HG02798 (cell line): ENCODE data around the gene KMT2D.

ENCODE experiments used
- ATAC-seq: cut with Tn5 transposase; IDR thresholded peaks from one replicate; pipeline ENCODE4 v1.9.1; 2021; ENCODE audit warnings: mild to moderate bottlenecking; ENCODE audit not compliant: unreplicated experiment, poor library complexity

The KMT2D gene

DNA sequence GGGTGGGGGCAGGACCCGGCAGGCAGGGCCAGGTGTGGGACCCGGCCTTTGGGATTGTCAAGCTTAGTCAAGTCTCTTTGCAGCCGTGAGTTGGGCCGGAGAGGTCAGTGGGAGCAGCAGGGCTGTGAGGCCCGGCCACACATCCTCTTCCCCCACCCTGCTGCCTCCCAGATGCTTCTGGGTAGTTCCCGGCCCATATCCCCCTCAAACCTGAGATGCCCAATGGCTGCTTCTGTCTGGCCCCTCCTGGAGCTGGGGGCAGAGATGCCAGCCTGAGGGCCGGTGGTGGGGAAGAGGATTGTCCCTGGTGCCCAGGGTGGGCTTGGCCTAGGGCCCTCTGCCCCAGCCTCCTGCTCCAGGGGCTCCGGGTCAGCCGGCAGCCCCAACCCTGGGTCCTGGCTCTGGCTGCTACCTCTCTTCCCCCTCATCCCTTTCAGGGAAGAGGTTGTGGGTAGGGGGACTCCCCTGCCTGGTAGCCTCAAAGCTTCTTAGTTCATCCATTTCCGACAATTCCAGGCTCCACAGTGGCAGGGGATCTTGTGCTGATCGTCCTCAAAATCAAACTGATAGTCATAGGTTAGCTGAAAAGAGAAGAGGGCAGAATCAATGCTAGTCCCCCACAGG is 39.2 kb downstream of the KMT2D start:
- no peak for ATAC-seq

DNA sequence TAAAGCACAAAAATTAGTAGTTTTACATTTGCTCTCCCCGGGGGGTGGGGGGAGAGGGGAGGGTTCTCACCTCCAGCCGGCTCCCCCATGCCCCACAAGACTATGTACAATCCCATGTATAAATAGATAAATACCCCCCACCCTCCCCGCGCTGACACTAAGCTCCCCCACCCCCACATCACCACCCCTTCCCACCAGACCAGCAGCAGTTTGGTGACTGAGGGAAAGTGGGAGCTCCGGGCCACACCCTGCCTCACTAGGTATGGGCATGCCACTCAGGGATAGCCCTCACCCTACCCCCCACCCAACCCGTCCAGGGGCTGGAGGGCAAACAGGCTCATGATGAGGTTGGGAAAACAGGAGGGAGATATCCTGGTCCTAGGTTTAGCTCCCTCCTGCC is 40.2 kb downstream of the KMT2D start:
- no peak for ATAC-seq

DNA sequence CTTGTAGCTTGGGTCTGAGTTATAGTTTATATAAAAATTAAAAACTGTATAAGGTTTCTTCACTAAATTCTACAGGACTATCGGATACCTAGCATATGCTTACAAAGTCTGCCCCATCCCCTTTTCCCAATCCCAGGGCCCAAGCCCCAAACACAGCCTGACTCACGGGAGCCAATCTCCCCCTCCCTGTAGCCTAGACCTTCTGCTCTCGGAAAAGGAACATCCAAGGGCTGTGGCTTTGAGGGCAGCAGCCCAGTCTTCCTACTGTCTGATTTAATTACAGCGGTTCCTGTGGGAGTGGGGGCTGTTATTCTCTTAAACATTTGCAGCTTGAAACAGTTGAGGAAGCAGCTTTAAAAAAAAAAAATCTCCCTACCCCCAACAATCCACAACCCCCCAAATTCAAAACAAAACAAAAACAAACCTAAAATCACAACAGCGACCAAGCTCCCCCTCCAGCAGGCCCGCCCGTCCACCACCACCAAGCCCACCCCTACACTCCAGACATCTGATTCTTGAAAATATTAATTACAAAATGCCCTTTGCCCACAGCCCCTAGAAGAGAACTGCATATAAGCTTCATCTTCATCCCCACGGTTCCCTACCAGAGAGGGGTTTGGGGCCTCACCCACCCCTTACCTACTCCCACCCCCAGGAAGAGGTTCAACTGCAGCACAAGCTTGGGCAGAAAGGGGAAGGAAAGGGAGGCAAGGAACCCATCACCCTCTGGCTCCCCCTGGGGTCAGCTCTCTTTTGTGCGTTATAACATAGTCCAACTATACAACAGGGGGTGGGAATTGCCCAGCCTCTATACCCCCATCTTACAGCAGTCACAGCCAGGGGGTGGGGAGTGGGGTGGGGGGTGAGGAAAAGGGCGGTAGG is 40.9 kb downstream of the KMT2D start:
- ATAC-seq, result no peak

DNA sequence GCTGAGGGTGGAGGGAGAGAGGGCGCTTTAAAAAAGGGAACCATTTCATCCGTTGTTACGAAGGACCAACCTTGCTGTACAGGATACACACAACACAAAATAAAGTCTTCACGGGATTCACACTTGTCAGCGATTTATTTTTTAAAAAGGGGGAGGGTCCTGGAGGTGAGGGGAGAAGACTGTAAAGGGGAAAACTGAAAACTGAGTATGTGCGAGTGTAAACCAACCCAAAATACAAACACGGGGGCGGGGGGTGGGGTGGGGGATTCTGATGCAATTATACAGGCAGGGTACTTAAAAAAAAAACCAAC is 41.5 kb downstream of the KMT2D start:
- ATAC-seq, result no peak

DNA sequence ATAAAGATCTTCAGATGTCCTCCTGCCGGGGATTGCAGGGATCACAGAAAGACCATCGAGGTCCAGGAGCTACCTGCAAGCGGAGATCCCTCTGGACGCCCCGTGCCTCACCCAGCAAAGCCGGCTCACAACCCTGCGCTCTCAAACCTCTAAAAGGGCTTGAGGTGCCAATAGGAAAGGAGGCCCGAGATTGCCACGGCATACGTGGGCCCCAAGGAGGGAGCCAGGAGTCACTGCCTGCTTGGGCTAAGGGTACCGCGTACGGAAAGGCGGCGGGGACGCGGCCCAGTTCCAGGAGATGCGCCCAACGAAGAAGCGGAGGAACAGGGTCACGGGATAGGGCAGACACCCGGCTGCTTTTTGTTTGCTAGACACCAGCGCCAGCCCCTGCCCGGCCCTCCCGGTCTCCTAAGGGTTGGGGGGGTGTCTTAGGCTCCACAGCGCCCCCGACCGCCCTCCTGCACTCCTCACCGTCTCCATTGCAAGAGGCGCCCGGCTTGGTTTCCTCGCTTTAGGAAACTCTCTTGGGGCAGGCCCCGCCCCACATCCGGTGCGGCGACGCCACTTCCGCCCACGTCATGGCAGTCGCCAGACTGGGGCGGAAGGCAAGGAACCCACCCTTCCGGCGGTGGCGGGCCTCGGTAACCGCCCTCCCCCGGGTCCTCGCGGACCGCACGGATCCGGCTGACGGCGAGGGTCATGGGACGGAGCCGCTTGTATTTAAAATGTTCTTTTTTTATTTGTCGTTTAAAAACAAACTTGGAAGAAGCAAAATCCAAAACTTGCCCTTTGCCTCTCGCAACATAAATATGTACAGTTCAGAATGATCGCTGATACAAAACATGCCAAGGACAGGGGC is 42.1 kb downstream of the KMT2D start, which contains the start of gene PRKAG1:
TSS of gene PRKAG1 (minus strand) at position 516 of the 859 bp plus-strand sequence. CDS start at position 480, 36 bp downstream.
- ATAC-seq, result peak; percentile 95

GRCh38 chr12:49017891-49018260 is 42.7 kb downstream of the KMT2D start:
- ATAC-seq, result peak; percentile 18

DNA sequence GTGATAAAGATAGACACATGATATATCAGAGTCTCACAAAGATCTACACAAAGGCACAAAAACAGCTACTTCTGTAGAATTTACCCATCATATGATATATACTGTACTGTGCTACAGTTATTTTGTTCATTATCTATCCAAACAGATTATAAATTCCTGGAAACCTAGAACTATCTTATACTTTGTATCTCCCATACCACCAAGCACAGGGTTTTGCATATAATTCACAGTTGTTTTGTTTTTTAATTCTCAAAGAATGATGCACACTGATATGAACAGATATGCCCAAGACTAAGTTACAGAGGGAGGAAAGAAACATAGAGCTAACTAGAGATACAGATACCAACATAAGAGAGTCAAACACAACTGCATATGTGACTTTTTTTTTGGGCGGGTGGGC is 45.4 kb downstream of the KMT2D start:
- no peak for ATAC-seq

GRCh38 chr12:49014547-49014946 is 46.0 kb downstream of the KMT2D start:
- ATAC-seq, result no peak

DNA sequence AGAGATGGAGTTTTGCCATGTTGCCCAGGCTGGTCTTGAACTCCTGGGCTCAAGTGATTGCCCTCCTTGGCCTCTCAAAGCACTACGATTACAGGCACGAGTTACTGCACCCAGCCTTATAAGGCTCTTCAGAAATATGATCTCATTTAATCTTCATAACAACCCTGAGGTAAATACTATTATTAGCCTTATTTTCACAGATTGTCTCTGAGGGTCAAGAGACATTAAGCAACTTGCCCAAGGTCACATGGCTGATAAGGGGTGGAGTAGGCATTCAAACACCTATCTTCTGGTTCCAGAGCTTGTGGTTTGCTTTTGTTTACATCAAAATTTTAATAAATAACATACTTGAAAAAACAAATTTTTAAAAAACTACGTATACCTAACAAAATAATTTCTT is 47.2 kb downstream of the KMT2D start:
- ATAC-seq, result no peak

GRCh38 chr12:49012739-49013138 is 47.9 kb downstream of the KMT2D start:
- no peak for ATAC-seq
